Measurements from ENCODE around the gene COL16A1.

COL16A1 gene

GRCh38 chr1:31705080-31705866, 1.5 kb upstream of the COL16A1 start:
- DNase-seq, result no peak

DNA sequence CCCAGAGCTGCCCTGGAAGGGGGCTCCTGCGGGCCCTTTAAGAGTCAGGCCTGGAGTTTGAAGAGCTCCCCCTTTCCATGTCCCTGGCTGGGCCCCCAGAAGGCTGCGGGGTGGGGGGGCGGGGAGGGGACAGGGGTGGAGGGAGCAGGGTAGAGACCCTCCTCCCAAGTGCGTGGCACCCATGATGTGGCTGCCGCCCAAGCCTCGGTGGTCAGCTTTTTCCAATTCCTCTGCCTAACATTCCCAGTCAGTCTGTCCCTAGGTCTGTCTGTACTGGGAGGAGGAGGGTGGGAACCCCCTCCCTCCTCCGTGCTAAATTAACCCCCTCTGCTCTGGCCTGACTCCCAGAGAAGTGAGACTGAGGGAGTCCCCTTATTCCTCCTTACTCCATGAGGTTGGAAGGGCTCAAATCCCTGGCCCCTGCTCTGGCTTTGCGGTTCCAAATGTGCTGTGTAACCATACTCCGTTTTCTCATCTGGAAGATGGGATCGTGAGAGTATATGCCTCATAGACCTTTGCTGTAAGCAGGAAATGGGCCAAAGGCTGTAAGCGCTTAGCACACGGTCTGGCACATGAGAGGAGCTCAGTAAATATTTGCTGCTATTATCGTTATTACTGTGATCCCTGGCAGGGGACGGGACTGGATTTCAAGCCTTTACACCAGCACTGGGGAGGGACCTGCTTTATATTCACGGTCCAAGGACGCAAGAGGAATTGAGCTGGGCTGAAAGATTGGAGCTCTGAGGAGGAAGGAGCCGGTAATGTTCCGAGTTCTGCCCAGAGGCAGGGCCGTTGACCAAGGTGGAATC, 658 bp upstream of the COL16A1 start:
- DNase-seq, result no peak

GRCh38 chr1:31702836-31703404, 897 bp downstream of the COL16A1 start:
- DNase-seq, result no peak

DNA sequence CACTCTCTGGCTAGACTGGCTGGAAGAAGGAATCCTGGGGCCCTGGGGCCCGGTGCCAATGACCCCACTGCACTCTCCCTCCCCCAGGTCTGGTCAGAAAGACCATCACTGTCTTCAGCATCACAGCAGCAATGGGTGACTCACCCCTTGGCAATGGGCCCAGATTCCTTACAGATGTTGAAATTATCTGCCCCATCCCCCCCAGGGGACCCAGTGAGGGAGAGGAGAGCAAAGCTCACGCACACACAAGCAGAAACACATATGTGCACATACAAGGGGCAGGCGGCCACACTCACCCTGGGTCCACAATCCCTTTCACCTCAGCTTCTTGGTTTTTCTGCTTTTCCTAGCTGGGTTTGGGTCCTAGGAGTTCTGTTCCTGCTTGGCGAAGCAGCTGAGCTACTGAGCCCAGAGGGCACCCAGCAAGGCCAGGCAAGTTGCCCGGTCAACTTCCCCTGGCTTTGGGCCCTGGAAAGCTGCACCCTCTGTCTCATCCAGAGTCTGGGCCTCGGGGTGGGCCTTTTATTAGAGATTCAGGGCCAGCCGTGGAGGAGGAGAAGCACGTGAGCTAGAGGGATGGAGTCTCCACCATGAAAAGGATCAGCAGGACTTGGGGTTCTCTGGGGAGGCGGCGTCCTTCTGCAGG, 2.6 kb downstream of the COL16A1 start:
- DNase-seq, result peak; percentile 34

GRCh38 chr1:31700468-31701090, 3.2 kb downstream of the COL16A1 start:
- DNase-seq, result no peak

GRCh38 chr1:31699341-31699891, 4.4 kb downstream of the COL16A1 start:
- DNase-seq, result no peak

DNA sequence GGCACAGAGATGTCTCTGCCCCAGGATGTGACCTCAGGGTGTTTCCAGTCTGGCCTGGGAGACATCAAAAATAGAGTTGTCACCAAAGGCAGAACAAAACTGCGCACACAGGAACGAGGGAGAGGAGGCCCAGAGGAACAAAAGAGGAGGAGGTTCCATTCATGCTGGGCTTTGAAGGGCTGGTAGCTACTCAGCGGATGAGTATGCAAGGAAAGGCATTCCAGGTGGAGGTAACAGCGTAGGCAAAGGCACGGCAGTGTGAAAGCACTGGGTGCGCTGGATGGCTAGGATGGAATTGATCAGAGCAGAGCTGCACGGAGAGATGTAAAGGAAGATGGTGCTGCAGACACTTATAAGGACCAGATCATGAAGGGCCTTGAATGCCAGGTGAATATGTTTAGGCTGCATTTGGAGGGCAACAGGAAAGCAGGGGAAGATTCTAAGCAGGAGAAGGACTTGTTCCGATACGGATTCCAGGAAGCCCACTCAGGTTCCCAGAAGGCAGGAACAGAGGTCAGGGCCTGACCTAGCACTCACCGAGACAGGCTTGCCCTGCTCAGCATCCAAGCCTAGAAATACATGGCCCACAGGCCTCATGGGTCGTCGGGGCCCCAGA, 6.3 kb downstream of the COL16A1 start:
- no peak for DNase-seq

- no peak for DNase-seq
These were observed 7.6 kb downstream of the COL16A1 start for GRCh38 chr1:31696242-31696641.

DNA sequence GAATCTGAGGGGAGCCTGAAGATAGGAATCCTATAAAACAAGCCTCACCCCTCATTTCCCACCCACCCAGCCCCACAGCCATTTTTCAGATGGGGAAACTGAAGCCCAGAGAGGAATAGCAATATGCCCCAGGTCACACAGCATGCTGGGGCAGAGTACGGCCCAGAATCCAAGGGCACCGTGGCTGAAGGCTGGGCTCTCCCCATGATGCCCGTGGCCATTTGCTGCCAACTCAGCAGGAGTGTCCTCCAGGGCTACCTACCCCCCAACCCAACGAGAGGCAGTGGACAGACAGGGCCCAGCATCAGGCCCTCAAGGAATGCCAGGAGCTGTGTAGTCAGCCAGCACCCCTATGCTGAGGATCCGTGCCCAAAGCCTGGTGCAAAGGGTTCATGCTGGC, 8.5 kb downstream of the COL16A1 start:
- no peak for DNase-seq

DNA sequence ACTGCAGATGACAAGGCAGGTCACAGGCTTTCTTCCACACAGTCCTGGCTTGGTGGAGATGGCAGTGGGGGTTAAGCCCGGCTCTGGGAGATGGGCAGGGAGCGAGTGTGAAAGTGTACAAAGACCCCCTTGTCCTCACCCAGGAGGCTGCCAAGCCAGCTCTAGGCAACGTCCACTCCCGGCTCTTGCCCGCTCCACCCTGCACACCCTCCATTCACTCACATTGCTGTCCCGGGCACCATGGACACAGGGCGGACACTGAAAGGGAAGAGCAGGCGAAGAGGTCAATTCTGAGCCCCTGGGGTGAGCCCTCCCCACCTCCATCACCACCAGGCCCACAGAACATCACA, 8.9 kb downstream of the COL16A1 start:
- DNase-seq, result no peak

- DNase-seq, result no peak
These were observed 9.5 kb downstream of the COL16A1 start for GRCh38 chr1:31694069-31694963.

DNA sequence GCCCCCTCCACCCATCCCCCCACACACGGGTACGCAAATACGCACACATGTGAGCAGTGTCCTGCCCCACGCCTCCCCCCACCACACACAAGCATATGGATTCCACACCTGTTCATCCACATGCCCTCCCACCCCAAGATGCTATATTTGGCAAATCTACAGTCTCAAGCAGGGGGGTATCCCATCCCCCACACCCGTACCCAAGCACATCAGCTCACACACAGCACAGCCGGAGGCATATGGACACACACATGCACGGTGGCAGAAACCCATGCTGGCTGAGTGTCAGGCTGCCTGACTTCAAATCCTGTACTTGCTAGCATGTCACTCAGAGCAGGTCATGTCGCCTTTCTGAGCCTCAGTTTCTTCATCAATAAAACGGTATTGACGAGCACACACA, 10.6 kb downstream of the COL16A1 start:
- DNase-seq, result no peak

GRCh38 chr1:31691951-31692350, 11.9 kb downstream of the COL16A1 start:
- DNase-seq, result no peak

DNA sequence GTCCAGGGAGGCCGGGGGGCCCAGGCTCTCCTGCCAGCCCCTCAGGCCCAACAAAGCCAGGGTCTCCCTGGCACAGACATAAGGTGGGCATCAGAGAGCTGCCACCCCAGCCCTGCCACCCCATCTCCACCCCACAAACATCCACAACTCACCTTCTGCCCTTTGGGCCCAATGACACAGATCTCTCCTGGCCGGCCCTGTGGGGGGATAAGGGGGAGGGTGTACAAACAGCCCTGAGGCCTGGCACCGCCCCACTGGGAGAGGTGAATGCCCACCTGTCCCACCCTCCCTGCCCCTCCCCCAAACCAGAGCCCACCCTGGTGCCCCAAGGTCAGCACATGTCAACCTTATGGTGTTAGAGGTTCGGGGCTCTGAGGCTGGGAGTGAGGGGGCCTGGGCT, 12.4 kb downstream of the COL16A1 start:
- no peak for DNase-seq

- DNase-seq, result no peak
These were observed 12.9 kb downstream of the COL16A1 start for GRCh38 chr1:31690921-31691320.

DNA sequence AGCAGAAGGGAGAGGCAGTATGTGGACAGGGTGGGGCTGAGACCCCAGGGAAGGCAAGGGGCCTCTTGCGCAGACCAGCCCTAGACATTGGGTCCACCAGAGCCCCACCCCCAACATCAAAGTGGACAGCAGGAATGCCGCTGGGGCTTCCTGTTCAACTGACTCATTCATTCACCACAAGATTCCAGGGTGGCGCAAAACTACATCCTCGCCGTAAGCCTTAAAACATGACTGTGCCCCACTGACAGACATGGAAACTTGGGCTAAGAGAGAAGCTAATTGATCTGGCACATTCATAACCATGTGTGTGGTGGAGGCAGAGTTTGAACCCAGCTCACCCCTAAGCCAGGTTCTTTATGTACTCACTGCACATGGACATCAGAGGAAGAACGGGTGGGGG, 14.0 kb downstream of the COL16A1 start:
- DNase-seq, result no peak

DNA sequence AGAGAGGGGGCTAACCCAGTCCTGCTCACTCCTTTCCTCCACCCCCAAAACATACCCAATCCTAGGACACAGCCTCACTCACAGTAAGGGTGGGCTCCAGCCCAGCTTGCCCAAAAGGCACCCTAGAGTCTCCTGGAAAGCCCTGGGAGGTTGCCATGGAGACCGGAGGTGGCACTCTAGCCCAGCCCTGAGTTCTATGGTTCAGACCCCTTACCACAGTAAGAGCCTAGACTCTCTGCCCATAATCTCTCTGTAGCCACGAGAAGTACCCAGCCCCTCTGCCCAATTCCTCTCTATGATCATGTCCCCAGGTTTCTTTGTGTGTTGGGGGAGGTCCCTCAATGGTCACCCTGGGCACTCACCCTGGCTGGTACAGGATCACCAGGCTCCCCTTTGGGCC, 14.4 kb downstream of the COL16A1 start:
- DNase-seq, result no peak

GRCh38 chr1:31688233-31688918, 15.4 kb downstream of the COL16A1 start:
- DNase-seq, result no peak

DNA sequence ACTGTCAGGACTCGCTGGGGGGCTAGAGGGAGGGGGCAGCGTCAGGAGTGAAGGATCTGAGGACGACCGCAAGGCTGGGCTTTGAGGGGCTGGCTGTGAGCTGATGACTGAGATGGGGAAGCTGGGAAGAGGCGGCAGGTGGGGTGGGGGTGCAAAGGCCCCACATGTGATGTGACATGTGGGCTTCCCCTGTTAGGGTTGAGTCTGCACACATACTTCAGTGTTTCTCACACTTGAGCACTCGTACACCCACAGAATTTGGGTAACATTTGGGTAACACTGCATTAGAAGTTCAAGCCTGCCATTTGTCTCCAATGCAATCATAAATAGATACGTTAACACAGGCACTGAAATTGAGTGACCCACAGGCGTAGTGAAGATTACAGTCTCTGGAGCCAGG, 16.2 kb downstream of the COL16A1 start:
- no peak for DNase-seq

DNA sequence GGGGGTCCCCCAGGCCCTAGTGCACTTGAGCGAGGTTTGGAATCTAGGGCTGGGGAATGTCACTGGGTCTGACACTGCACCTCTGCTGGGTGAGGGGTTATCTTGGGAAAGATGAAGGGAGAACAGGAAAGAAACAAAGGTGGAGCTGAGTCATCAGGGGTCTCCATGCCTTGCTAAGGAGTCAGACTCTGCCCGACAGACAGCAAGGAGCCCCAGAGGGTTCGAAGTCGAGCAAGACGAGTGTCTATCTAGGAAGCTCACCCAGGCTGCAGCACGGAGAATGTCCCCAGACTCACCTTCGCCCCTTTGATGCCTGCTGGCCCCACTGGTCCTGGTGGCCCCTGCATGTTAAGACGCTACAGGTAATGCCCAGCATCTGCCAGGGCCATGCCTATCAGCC, 18.0 kb downstream of the COL16A1 start:
- no peak for DNase-seq

DNA sequence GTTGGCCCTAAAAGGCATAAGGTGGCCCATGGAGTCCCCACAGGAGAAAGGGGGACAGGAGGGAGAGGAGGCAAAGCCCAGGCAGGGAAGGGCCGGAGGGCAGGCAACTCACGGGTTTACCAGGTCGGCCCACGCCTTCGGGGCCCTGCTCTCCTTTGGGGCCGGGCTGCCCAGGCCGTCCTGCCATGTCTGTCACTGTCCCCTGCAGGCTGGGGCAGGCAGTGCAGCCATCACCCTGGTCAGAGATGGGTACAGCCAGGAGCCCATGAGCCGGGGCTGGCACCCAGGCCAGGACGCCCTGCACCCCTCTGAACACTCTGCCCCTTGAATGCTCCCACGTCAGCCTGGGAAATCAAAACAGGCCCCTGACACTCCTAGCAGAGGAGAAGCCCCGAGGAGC, 19.8 kb downstream of the COL16A1 start:
- DNase-seq, result no peak
